IMR-90 (cell line): Measurements from ENCODE around the gene NEMF. TPM values are rescaled to one million over a fixed set of nuclear protein-coding genes. Genes with fewer than 3 reads are reported as not detected.

Experiments used
- ATAC-seq: fragments of 200-7000 bp; cut with Tn5 transposase; 2 replicates; pipeline ENCODE4 v1.9.1; 2020; ENCODE audit warnings: low read depth, mild to moderate bottlenecking, moderate library complexity
- BruUV-seq: library from RNA; stranded (reverse); fragments of 400-500 nt; replicated peaks from 2 replicates; lab custom pipeline; 2021; lab: Mats Ljungman, UMichigan
- CTCF ChIA-PET: fragments of 300-600 bp; formaldehyde crosslinking; extraction: SDS; loops from one replicate; lab custom pipeline; 2021; ENCODE audit warnings: antibody characterized with exemption; lab: Yijun Ruan, JAX
- POLR2A ChIA-PET: fragments of 300-600 bp; sonication (Branson Sonifier 250); formaldehyde crosslinking; loops from one replicate; lab custom pipeline; 2022; ENCODE audit warnings: antibody characterized with exemption; ENCODE audit not compliant: unreplicated experiment; lab: Charles Lee
- DNase-seq: peaks from one replicate; pipeline ENCODE4 v3.0.0; 2013
- H2AFZ ChIP-seq: replicated peaks from 2 replicates; pipeline ENCODE3; 2013; ENCODE audit warnings: low read length, mild to moderate bottlenecking; ENCODE audit not compliant: poor library complexity
- H2AK5ac ChIP-seq: 2 replicates; pipeline ENCODE4 v1.6.1; 2013; ENCODE audit warnings: low read depth, low read length, inconsistent platforms
- H2AK9ac ChIP-seq: replicated peaks from 2 replicates; pipeline ENCODE3; 2013; ENCODE audit warnings: mild to moderate bottlenecking, low read depth, low read length, moderate library complexity; ENCODE audit not compliant: poor library complexity
- H2BK120ac ChIP-seq: 2 replicates; pipeline ENCODE4 v1.6.1; 2013; ENCODE audit warnings: low read depth, low read length, inconsistent platforms
- H2BK15ac ChIP-seq: 3 replicates; pipeline ENCODE4 v1.6.1; 2013; ENCODE audit warnings: low read depth, low read length, inconsistent platforms
- H2BK20ac ChIP-seq: 2 replicates; pipeline ENCODE4 v1.6.1; 2013; ENCODE audit warnings: low read depth, mild to moderate bottlenecking, inconsistent platforms, low read length, moderate library complexity
- H2BK5ac ChIP-seq: 2 replicates; pipeline ENCODE4 v1.6.1; 2013; ENCODE audit warnings: mild to moderate bottlenecking, low read depth, low read length, inconsistent platforms; ENCODE audit not compliant: poor library complexity, severe bottlenecking
- H3K14ac ChIP-seq: replicated peaks from 2 replicates; pipeline ENCODE4 v1.6.1; 2013; ENCODE audit warnings: low read depth, low read length, inconsistent platforms
- H3K18ac ChIP-seq: 2 replicates; pipeline ENCODE4 v1.6.1; 2013; ENCODE audit warnings: low read depth, low read length, control low read depth
- H3K23ac ChIP-seq: 2 replicates; pipeline ENCODE4 v1.6.1; 2013; ENCODE audit warnings: low read depth, low read length, inconsistent platforms
- H3K27ac ChIP-seq: 2 replicates; pipeline ENCODE4 v1.5.1; 2013; ENCODE audit warnings: mild to moderate bottlenecking, control low read depth, low read length; ENCODE audit not compliant: insufficient read depth
- H3K27me3 ChIP-seq: 2 replicates; pipeline ENCODE4 v1.6.1; 2013; ENCODE audit warnings: low read length; ENCODE audit not compliant: control insufficient read depth, insufficient read depth
- H3K36me3 ChIP-seq: 2 replicates; pipeline ENCODE4 v1.6.1; 2013; ENCODE audit warnings: low read length, mixed read lengths; ENCODE audit not compliant: control insufficient read depth, insufficient read depth
- H3K4ac ChIP-seq: 2 replicates; pipeline ENCODE4 v1.6.1; 2013; ENCODE audit warnings: low read depth, low read length, inconsistent platforms
- H3K4me1 ChIP-seq: 2 replicates; pipeline ENCODE4 v1.6.1; 2013; ENCODE audit warnings: low read length, mixed read lengths; ENCODE audit not compliant: control insufficient read depth, insufficient read depth
- H3K4me2 ChIP-seq: 2 replicates; pipeline ENCODE4 v1.6.1; 2013; ENCODE audit warnings: low read depth, mild to moderate bottlenecking, control low read depth, low read length, moderate library complexity
- H3K4me3 ChIP-seq: 2 replicates; pipeline ENCODE4 v1.5.1; 2013; ENCODE audit warnings: low read depth, mild to moderate bottlenecking, control low read depth, low read length, moderate library complexity; ENCODE audit not compliant: insufficient read depth
- H3K56ac ChIP-seq: 2 replicates; pipeline ENCODE4 v1.6.1; 2013; ENCODE audit warnings: low read length, inconsistent platforms; ENCODE audit not compliant: insufficient read depth; ENCODE audit errors: extremely low read depth
- H3K79me1 ChIP-seq, 2 experiments: 2 replicates each; pipeline ENCODE4 v1.6.1; 2013; ENCODE audit warnings: low read length in 2 of 2, inconsistent platforms in 1 of 2, low read depth in 1 of 2
- H3K9ac ChIP-seq: 2 replicates; pipeline ENCODE4 v1.6.1; 2013; ENCODE audit warnings: low read depth, low read length, control low read depth
- H3K9me1 ChIP-seq: 2 replicates; pipeline ENCODE4 v1.6.1; 2013; ENCODE audit warnings: low read length, inconsistent platforms; ENCODE audit not compliant: insufficient read depth
- H3K9me3 ChIP-seq: 2 replicates; pipeline ENCODE4 v1.6.1; 2013; ENCODE audit warnings: low read length; ENCODE audit not compliant: control insufficient read depth, insufficient read depth
- H4K20me1 ChIP-seq: 2 replicates; pipeline ENCODE4 v1.6.1; 2013; ENCODE audit warnings: low read length, inconsistent platforms; ENCODE audit not compliant: insufficient read depth
- H4K5ac ChIP-seq: 2 replicates; pipeline ENCODE4 v1.6.1; 2013; ENCODE audit warnings: mild to moderate bottlenecking, low read depth, low read length, control low read depth
- H4K8ac ChIP-seq, 2 experiments: 2 replicates each; pipeline ENCODE4 v1.6.1; 2013; ENCODE audit warnings: low read depth in 2 of 2, low read length in 2 of 2, control low read depth in 1 of 2, inconsistent platforms in 1 of 2
- H4K91ac ChIP-seq: 2 replicates; pipeline ENCODE4 v1.6.1; 2013; ENCODE audit warnings: low read depth, low read length, inconsistent platforms; ENCODE audit not compliant: insufficient read depth
- BHLHE40 ChIP-seq: fragments of 150-350 bp; IDR thresholded peaks from 2 replicates; pipeline ENCODE4 v1.6.1; 2016; ENCODE audit warnings: mild to moderate bottlenecking, low read depth, low read length
- CEBPB ChIP-seq: IDR thresholded peaks from 2 replicates; pipeline ENCODE4 v1.6.1; 2012; ENCODE audit warnings: low read depth, low read length, improper control_type of control experiment
- CHD1 ChIP-seq: IDR thresholded peaks from 2 replicates; pipeline ENCODE4 v1.6.1; 2012; ENCODE audit warnings: low read depth, low read length, improper control_type of control experiment
- FOS ChIP-seq: fragments of 150-350 bp; IDR thresholded peaks from 2 replicates; pipeline ENCODE4 v1.6.1; 2016; ENCODE audit warnings: low read depth, low read length
- MAZ ChIP-seq: IDR thresholded peaks from 2 replicates; pipeline ENCODE4 v1.6.1; 2012; ENCODE audit warnings: low read depth, mild to moderate bottlenecking, low read length, improper control_type of control experiment, moderate library complexity, borderline replicate concordance
- MXI1 ChIP-seq: IDR thresholded peaks from 2 replicates; pipeline ENCODE4 v1.6.1; 2012; ENCODE audit warnings: low read depth, mild to moderate bottlenecking, low read length, moderate library complexity, borderline replicate concordance
- NFE2L2 ChIP-seq: fragments of 150-350 bp; IDR thresholded peaks from 2 replicates; pipeline ENCODE4 v1.6.1; 2016; ENCODE audit warnings: low read depth, mild to moderate bottlenecking, low read length
- POLR2A ChIP-seq: IDR thresholded peaks from 2 replicates; pipeline ENCODE4 v1.6.1; 2012; ENCODE audit warnings: mild to moderate bottlenecking, low read depth, low read length
- RAD21 ChIP-seq: IDR thresholded peaks from 2 replicates; pipeline ENCODE4 v1.6.1; 2012; ENCODE audit warnings: low read length, improper control_type of control experiment
- RCOR1 ChIP-seq: IDR thresholded peaks from 2 replicates; pipeline ENCODE4 v1.6.1; 2012; ENCODE audit warnings: mild to moderate bottlenecking, low read length, improper control_type of control experiment; ENCODE audit not compliant: insufficient replicate concordance
- WGBS, 2 experiments: methylation state at CpG; one replicate each; pipeline versions ENCODE4 v1.1.5 to v1.1.7; 2013; ENCODE audit warnings: missing lambda C conversion rate in 2 of 2; ENCODE audit not compliant: insufficient read length in 1 of 2; ENCODE audit errors: extremely low coverage in 2 of 2; 5-methylcytosine and 5-hydroxymethylcytosine counted together
- dilution Hi-C: fragments of 300-500 bp; cut with HindIII; formaldehyde crosslinking; loops from one replicate; pipeline ENCODE4 v1.14.3; 2018; ENCODE audit warnings: low sequenced_read_pairs; ENCODE audit not compliant: unreplicated experiment
- in situ Hi-C: fragments of 300-500 bp; cut with MboI; formaldehyde crosslinking; loops from 3 replicates; pipeline ENCODE4 v1.14.3; 2019; ENCODE audit warnings: low sequenced_read_pairs, inconsistent platforms, mixed read lengths
- intact Hi-C: fragments of 100-400 bp; cut with micrococcal nuclease; formaldehyde crosslinking; loops from 2 replicates; pipeline ENCODE4 v1.10.0; 2022
- polyA plus RNA-seq, 3 experiments: library from polyadenylated mRNA; depleted of rRNA; stranded (reverse); fragments of >200 nt; gene quantifications; 2 replicates each; pipeline ENCODE4 v1.2.3, GENCODE V29; 2012; ENCODE audit warnings: low replicate concordance in 1 of 3
- total RNA-seq: library from RNA; depleted of rRNA; stranded (reverse); fragments of >200 nt; gene quantifications from 2 replicates; pipeline ENCODE4 v1.2.3, GENCODE V29; 2012
- TF ChIP-seq, protein P1 (sequence below): fragments of 150-350 bp; IDR thresholded peaks from 2 replicates; pipeline ENCODE4 v1.6.1; 2017; ENCODE audit warnings: mild to moderate bottlenecking, antibody characterized with exemption, low read length, low read depth
- TF ChIP-seq, protein P2 (sequence below): fragments of 150-350 bp; IDR thresholded peaks from 2 replicates; pipeline ENCODE4 v1.6.1; 2016; ENCODE audit warnings: low read depth, mild to moderate bottlenecking, low read length, moderate library complexity, borderline replicate concordance
- TF ChIP-seq, protein P3 (sequence below): conservative IDR thresholded peaks from 2 replicates; pipeline ENCODE4 v1.5.1; 2012; ENCODE audit warnings: mild to moderate bottlenecking, low read depth, low read length, improper control_type of control experiment

The NEMF gene
- total and polyA plus RNA-seq, 2 of the 4 experiments (the other 2 are of a cell fraction): 19.5 to 30.5 TPM

DNA sequence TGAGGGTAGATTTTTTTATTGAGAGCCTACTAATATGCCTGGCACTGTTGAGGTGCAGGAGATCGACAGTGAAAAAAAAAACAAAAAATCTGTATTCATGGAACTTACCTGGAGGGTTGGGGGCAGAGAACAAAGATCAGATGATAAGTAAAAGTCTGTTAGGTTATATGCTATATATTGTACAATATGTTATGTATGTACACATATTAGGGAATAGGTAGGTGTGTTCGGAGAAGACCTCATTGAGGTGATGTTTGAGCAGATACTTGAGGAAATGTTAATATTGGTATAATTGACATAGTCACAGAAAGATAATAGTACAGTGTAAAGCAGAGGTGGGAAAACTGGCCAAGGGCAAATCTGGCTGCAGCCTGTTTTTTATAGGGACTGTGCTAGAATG, 45.9 kb upstream of the NEMF start:
- CTCF ChIA-PET: no interaction called here
- intact Hi-C loops (no loop called here), in situ Hi-C loops (no loop called here), dilution Hi-C loops (no loop called here)
- POLR2A ChIA-PET: interaction anchor here (0.5 to 0.6 kb wide), 2 partner anchors 85 to 105 kb away, joined by 4 to 9 read pairs; no protein-coding TSS in a partner anchor
- Histone ChIP-seq H3K9me1 (peaks cover 5% of the 10 kb centered on the region; the same call in 1 of the 2 replicates), H3K27me3 (no peaks in the 10 kb centered on the region), H4K8ac (no peak overlapping the region), H3K18ac (no peak overlapping the region), H2BK120ac (no peak overlapping the region), H2AFZ (no peak overlapping the region), H3K23ac (no peak overlapping the region), H3K9me3 (no peaks in the 10 kb centered on the region), H3K36me3 (peaks cover 5% of the 10 kb centered on the region), H2BK5ac (no peak overlapping the region), H3K79me1 (peaks cover 3 to 11% of the 10 kb centered on the region in 2 experiments; a peak in 3 of 4 replicates), H2BK15ac (no peak overlapping the region), H2BK20ac (no peak overlapping the region), H3K9ac (no peak overlapping the region), H4K5ac (no peak overlapping the region), H2AK5ac (no peak overlapping the region), H2AK9ac (no peak overlapping the region), H3K14ac (no peak overlapping the region), H3K27ac (no peak overlapping the region), H4K91ac (no peak overlapping the region), H3K4me3 (no peak overlapping the region), H3K56ac (no peak overlapping the region), H3K4me2 (no peak overlapping the region; the same call in 1 of the 2 replicates), H4K20me1 (peaks cover 43% of the 10 kb centered on the region), H3K4ac (no peak overlapping the region), H3K4me1 (peaks cover 2% of the 10 kb centered on the region; the same call in 1 of the 2 replicates)
- ATAC-seq (no peak), DNase-seq (no peak)
- no TSS peak for BruUV-seq
- TF ChIP-seq, protein P1, sequence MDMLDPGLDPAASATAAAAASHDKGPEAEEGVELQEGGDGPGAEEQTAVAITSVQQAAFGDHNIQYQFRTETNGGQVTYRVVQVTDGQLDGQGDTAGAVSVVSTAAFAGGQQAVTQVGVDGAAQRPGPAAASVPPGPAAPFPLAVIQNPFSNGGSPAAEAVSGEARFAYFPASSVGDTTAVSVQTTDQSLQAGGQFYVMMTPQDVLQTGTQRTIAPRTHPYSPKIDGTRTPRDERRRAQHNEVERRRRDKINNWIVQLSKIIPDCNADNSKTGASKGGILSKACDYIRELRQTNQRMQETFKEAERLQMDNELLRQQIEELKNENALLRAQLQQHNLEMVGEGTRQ: no peak
- no peak for TF ChIP-seq MAZ
- TF ChIP-seq, protein P2, sequence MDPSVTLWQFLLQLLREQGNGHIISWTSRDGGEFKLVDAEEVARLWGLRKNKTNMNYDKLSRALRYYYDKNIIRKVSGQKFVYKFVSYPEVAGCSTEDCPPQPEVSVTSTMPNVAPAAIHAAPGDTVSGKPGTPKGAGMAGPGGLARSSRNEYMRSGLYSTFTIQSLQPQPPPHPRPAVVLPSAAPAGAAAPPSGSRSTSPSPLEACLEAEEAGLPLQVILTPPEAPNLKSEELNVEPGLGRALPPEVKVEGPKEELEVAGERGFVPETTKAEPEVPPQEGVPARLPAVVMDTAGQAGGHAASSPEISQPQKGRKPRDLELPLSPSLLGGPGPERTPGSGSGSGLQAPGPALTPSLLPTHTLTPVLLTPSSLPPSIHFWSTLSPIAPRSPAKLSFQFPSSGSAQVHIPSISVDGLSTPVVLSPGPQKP: no peak
- no peak for TF ChIP-seq FOS
- TF ChIP-seq RCOR1: no peak
- no peak for TF ChIP-seq BHLHE40
- no peak for TF ChIP-seq NFE2L2
- no peak for TF ChIP-seq POLR2A
- TF ChIP-seq, protein P3, sequence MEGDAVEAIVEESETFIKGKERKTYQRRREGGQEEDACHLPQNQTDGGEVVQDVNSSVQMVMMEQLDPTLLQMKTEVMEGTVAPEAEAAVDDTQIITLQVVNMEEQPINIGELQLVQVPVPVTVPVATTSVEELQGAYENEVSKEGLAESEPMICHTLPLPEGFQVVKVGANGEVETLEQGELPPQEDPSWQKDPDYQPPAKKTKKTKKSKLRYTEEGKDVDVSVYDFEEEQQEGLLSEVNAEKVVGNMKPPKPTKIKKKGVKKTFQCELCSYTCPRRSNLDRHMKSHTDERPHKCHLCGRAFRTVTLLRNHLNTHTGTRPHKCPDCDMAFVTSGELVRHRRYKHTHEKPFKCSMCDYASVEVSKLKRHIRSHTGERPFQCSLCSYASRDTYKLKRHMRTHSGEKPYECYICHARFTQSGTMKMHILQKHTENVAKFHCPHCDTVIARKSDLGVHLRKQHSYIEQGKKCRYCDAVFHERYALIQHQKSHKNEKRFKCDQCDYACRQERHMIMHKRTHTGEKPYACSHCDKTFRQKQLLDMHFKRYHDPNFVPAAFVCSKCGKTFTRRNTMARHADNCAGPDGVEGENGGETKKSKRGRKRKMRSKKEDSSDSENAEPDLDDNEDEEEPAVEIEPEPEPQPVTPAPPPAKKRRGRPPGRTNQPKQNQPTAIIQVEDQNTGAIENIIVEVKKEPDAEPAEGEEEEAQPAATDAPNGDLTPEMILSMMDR: no peak
- no peak for TF ChIP-seq CHD1
- TF ChIP-seq CEBPB: no peak
- no peak for TF ChIP-seq RAD21
- TF ChIP-seq MXI1: no peak
- 100% methylated on average over 1 of the region's 2 CpGs; no CpG with 5 or more reads in 1 of the 2 experiments for WGBS, 2 experiments
